ENCODE measurements around the gene RFXAP. TPM values are rescaled to one million over a fixed set of nuclear protein-coding genes. Genes with fewer than 3 reads are reported as not detected.

Gene RFXAP, protein sequence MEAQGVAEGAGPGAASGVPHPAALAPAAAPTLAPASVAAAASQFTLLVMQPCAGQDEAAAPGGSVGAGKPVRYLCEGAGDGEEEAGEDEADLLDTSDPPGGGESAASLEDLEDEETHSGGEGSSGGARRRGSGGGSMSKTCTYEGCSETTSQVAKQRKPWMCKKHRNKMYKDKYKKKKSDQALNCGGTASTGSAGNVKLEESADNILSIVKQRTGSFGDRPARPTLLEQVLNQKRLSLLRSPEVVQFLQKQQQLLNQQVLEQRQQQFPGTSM
- polyA plus RNA-seq (2013, experiment 1 of 2): 15.0 TPM
- polyA plus RNA-seq (2013, experiment 2 of 2): 14.3 TPM

GRCh38 chr13:36818804-36819738 is at the start of gene RFXAP:
RFXAP (plus strand) TSS chr13:36819222; CDS start chr13:36819358, 136 bp downstream.
- H2AK5ac ChIP-seq (ENCODE audit: low read depth, low read length): peak within 1 kb of the TSS; percentile 54
- peak within 1 kb of the TSS; percentile 96 for H3K18ac ChIP-seq (ENCODE audit: low read length)
- H3K4me1 ChIP-seq (ENCODE audit: control insufficient read depth in 2 of 2, insufficient read depth in 1 of 2, low read depth in 1 of 2, low read length in 2 of 2): peaks cover 0 to 2% of the 10 kb centered on the region in 2 donors
- H4K91ac ChIP-seq (ENCODE audit: low read depth, low read length, poor library complexity): no peak within 1 kb of the TSS
- no peak within 1 kb of the TSS for H2BK15ac ChIP-seq (ENCODE audit: low read length)
- peak within 1 kb of the TSS; percentile 60 for H2BK5ac ChIP-seq (ENCODE audit: low read length)
- peak within 1 kb of the TSS; percentile 89 for H3K9ac ChIP-seq (ENCODE audit: low read depth, low read length, poor library complexity)
- peak within 1 kb of the TSS; percentile 49 for H3K27ac ChIP-seq (replicated peaks; ENCODE audit: low read length)
- no CpG with 5 or more reads among the region's 78 CpGs for WGBS, 2 donors (ENCODE audit: extremely low coverage in 2 of 2, insufficient read length in 2 of 2, insufficient replicate concordance in 1 of 2)
- peak within 1 kb of the TSS; percentile 90 for H3K23ac ChIP-seq (ENCODE audit: low read depth, low read length, poor library complexity)
- H2BK120ac ChIP-seq (ENCODE audit: low read depth, low read length): no peak within 1 kb of the TSS
- H3K79me1 ChIP-seq (ENCODE audit: low read depth, low read length): peaks cover 2% of the 10 kb centered on the region
- H4K8ac ChIP-seq (ENCODE audit: low read depth, low read length): peak within 1 kb of the TSS; percentile 19
- peak within 1 kb of the TSS; percentile 98 for H2AFZ ChIP-seq (ENCODE audit: low read length)
- no peaks in the 10 kb centered on the region for H3K27me3 ChIP-seq (ENCODE audit: control insufficient read depth in 3 of 3, insufficient read depth in 3 of 3, low read depth in 1 of 3, low read length in 3 of 3)
- H3K4ac ChIP-seq (ENCODE audit: low read length): no peak within 1 kb of the TSS
- H3K9me3 ChIP-seq (replicated peaks in 1 of 2; ENCODE audit: control insufficient read depth in 2 of 2, insufficient read depth in 1 of 2, low read depth in 1 of 2, low read length in 2 of 2): no peaks in the 10 kb centered on the region
- peak within 1 kb of the TSS; percentile 75 to 93 for H3K4me3 ChIP-seq (ENCODE audit: low read length in 2 of 2)
- DNase-seq (ENCODE audit: low spot score): peak; percentile 90
- H3K4me2 ChIP-seq (ENCODE audit: insufficient read depth, low read length, poor library complexity, severe bottlenecking): peak within 1 kb of the TSS; percentile 92
- H3K36me3 ChIP-seq (replicated peaks in 1 of 2; ENCODE audit: control insufficient read depth in 2 of 2, insufficient read depth in 2 of 2, low read length in 2 of 2): peaks cover 0 to 9% of the 10 kb centered on the region in 2 donors
- peak within 1 kb of the TSS; percentile 91 for H3K14ac ChIP-seq (ENCODE audit: low read length)
- H2BK12ac ChIP-seq (ENCODE audit: low read length): no peak within 1 kb of the TSS

DNA sequence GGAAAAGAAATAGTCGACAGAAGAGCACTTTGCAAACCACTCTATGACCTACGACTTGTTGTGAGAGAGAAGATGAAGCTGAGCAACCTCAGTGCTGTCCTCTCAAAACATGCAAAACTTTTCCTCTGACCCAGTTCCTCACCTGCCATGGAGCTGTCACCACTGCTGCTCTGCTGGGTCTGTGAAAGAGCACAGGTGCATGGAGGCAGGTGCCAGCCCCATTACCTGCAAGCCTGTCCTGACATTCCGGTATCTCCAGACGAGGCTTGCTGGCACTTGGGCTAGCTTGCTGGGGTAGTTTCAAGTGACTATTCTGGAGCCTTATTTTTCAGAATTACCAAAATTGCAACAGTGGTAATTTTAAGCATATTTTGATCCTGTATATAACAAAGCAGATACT is 49.5 kb upstream of the RFXAP start:
- Histone ChIP-seq H3K79me1 (ENCODE audit: low read depth, low read length) (no peaks in the 10 kb centered on the region), H2AFZ (ENCODE audit: low read length) (no peak overlapping the region), H3K4ac (ENCODE audit: low read length) (no peak overlapping the region), H3K27ac (replicated peaks; ENCODE audit: low read length) (no peak overlapping the region), H3K18ac (ENCODE audit: low read length) (no peak overlapping the region), H2BK5ac (ENCODE audit: low read length) (no peak overlapping the region), H3K4me2 (ENCODE audit: insufficient read depth, low read length, poor library complexity, severe bottlenecking) (no peak overlapping the region), H2BK12ac (ENCODE audit: low read length) (no peak overlapping the region), H2AK5ac (ENCODE audit: low read depth, low read length) (no peak overlapping the region), H4K91ac (ENCODE audit: low read depth, low read length, poor library complexity) (no peak overlapping the region), H2BK15ac (ENCODE audit: low read length) (no peak overlapping the region), H4K8ac (ENCODE audit: low read depth, low read length) (no peak overlapping the region), H3K4me1 (ENCODE audit: control insufficient read depth in 2 of 2, insufficient read depth in 1 of 2, low read depth in 1 of 2, low read length in 2 of 2) (peaks cover 0 to 8% of the 10 kb centered on the region in 2 donors), H3K9me3 (replicated peaks in 1 of 2; ENCODE audit: control insufficient read depth in 2 of 2, insufficient read depth in 1 of 2, low read depth in 1 of 2, low read length in 2 of 2) (peaks cover 0 to 6% of the 10 kb centered on the region in 2 donors), H3K14ac (ENCODE audit: low read length) (no peak overlapping the region), H3K23ac (ENCODE audit: low read depth, low read length, poor library complexity) (no peak overlapping the region), H3K27me3 (ENCODE audit: control insufficient read depth in 3 of 3, insufficient read depth in 3 of 3, low read depth in 1 of 3, low read length in 3 of 3) (no peaks in the 10 kb centered on the region), H3K9ac (ENCODE audit: low read depth, low read length, poor library complexity) (no peak overlapping the region), H2BK120ac (ENCODE audit: low read depth, low read length) (no peak overlapping the region), H3K4me3 (ENCODE audit: low read length in 2 of 2) (no peak overlapping the region), H3K36me3 (replicated peaks in 1 of 2; ENCODE audit: control insufficient read depth in 2 of 2, insufficient read depth in 2 of 2, low read length in 2 of 2) (no peaks in the 10 kb centered on the region)
- WGBS, 2 donors (ENCODE audit: extremely low coverage in 2 of 2, insufficient read length in 2 of 2, insufficient replicate concordance in 1 of 2): no CpG with 5 or more reads among the region's 4 CpGs
- no peak for DNase-seq (ENCODE audit: low spot score)

DNA sequence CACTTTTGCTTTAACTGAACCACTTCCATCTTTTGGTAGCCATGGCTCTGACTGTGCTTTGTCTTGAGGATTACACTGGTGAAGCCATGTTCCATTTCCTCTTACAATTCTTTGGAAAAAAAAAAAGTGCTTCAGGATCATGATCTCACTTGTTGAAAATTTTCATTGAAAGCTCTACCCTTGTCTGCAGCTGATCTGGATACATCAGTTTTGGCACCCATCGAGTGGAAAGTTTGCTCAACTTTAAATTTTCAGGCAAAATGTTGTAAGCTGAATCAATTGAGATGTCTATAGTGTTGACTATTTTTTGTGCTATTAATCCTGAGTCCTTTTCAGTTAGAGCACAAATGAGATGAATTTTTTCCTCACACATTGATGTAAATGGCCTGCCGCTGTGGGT is 48.3 kb upstream of the RFXAP start:
- Histone ChIP-seq H2BK12ac (ENCODE audit: low read length) (no peak overlapping the region), H4K91ac (ENCODE audit: low read depth, low read length, poor library complexity) (no peak overlapping the region), H3K79me1 (ENCODE audit: low read depth, low read length) (no peaks in the 10 kb centered on the region), H2AFZ (ENCODE audit: low read length) (peak overlapping the region; percentile 60), H3K18ac (ENCODE audit: low read length) (no peak overlapping the region), H3K14ac (ENCODE audit: low read length) (no peak overlapping the region), H3K9ac (ENCODE audit: low read depth, low read length, poor library complexity) (no peak overlapping the region), H2BK120ac (ENCODE audit: low read depth, low read length) (no peak overlapping the region), H3K4ac (ENCODE audit: low read length) (no peak overlapping the region), H3K4me3 (ENCODE audit: low read length in 2 of 2) (no peak overlapping the region), H3K27ac (replicated peaks; ENCODE audit: low read length) (no peak overlapping the region), H2AK5ac (ENCODE audit: low read depth, low read length) (no peak overlapping the region), H4K8ac (ENCODE audit: low read depth, low read length) (no peak overlapping the region), H3K4me2 (ENCODE audit: insufficient read depth, low read length, poor library complexity, severe bottlenecking) (no peak overlapping the region), H3K4me1 (ENCODE audit: control insufficient read depth in 2 of 2, insufficient read depth in 1 of 2, low read depth in 1 of 2, low read length in 2 of 2) (peaks cover 2 to 10% of the 10 kb centered on the region in 2 donors), H2BK5ac (ENCODE audit: low read length) (no peak overlapping the region), H3K9me3 (replicated peaks in 1 of 2; ENCODE audit: control insufficient read depth in 2 of 2, insufficient read depth in 1 of 2, low read depth in 1 of 2, low read length in 2 of 2) (peaks cover 0 to 6% of the 10 kb centered on the region in 2 donors), H2BK15ac (ENCODE audit: low read length) (no peak overlapping the region), H3K36me3 (replicated peaks in 1 of 2; ENCODE audit: control insufficient read depth in 2 of 2, insufficient read depth in 2 of 2, low read length in 2 of 2) (no peaks in the 10 kb centered on the region), H3K23ac (ENCODE audit: low read depth, low read length, poor library complexity) (no peak overlapping the region), H3K27me3 (ENCODE audit: control insufficient read depth in 3 of 3, insufficient read depth in 3 of 3, low read depth in 1 of 3, low read length in 3 of 3) (no peaks in the 10 kb centered on the region)
- WGBS, 2 donors (ENCODE audit: extremely low coverage in 2 of 2, insufficient read length in 2 of 2, insufficient replicate concordance in 1 of 2): no CpG with 5 or more reads among the region's 2 CpGs
- DNase-seq (ENCODE audit: low spot score): no peak

DNA sequence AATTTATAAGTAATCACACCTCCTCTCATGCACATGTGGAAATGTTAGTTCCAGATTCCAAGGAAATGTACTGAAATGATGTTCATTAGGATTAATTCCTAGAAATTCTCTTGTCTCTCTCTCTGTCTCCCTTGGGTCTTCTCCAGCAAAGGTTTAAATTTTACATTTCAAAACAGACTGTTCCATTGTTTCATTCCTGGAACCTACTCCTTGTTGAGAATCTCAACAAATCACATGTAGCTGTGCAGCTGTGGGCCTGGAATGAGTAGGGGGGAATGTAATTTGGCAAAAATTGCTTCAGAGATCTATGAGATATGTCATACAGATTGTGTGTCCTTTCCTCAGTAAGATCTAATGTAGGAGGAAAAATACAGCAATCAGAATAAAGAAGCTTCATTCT is 46.2 kb upstream of the RFXAP start:
- no peak overlapping the region for H3K23ac ChIP-seq (ENCODE audit: low read depth, low read length, poor library complexity)

More for the DNA sequence above, 46.2 kb upstream of the RFXAP start:
- Histone ChIP-seq H3K4me1 (ENCODE audit: control insufficient read depth in 2 of 2, insufficient read depth in 1 of 2, low read depth in 1 of 2, low read length in 2 of 2) (peaks cover 5 to 12% of the 10 kb centered on the region in 2 donors), H3K36me3 (replicated peaks in 1 of 2; ENCODE audit: control insufficient read depth in 2 of 2, insufficient read depth in 2 of 2, low read length in 2 of 2) (no peaks in the 10 kb centered on the region), H3K9ac (ENCODE audit: low read depth, low read length, poor library complexity) (no peak overlapping the region), H2BK120ac (ENCODE audit: low read depth, low read length) (no peak overlapping the region), H3K27ac (replicated peaks; ENCODE audit: low read length) (no peak overlapping the region), H2BK15ac (ENCODE audit: low read length) (no peak overlapping the region), H3K9me3 (replicated peaks in 1 of 2; ENCODE audit: control insufficient read depth in 2 of 2, insufficient read depth in 1 of 2, low read depth in 1 of 2, low read length in 2 of 2) (no peaks in the 10 kb centered on the region), H3K27me3 (ENCODE audit: control insufficient read depth in 3 of 3, insufficient read depth in 3 of 3, low read depth in 1 of 3, low read length in 3 of 3) (no peaks in the 10 kb centered on the region), H2BK5ac (ENCODE audit: low read length) (no peak overlapping the region), H3K4ac (ENCODE audit: low read length) (no peak overlapping the region), H3K18ac (ENCODE audit: low read length) (no peak overlapping the region), H3K4me3 (ENCODE audit: low read length in 2 of 2) (no peak overlapping the region), H4K8ac (ENCODE audit: low read depth, low read length) (no peak overlapping the region), H2AK5ac (ENCODE audit: low read depth, low read length) (no peak overlapping the region), H3K14ac (ENCODE audit: low read length) (no peak overlapping the region), H4K91ac (ENCODE audit: low read depth, low read length, poor library complexity) (no peak overlapping the region), H2AFZ (ENCODE audit: low read length) (peak overlapping the region; percentile 32), H2BK12ac (ENCODE audit: low read length) (no peak overlapping the region), H3K4me2 (ENCODE audit: insufficient read depth, low read length, poor library complexity, severe bottlenecking) (no peak overlapping the region), H3K79me1 (ENCODE audit: low read depth, low read length) (no peaks in the 10 kb centered on the region)
- DNase-seq (ENCODE audit: low spot score): no peak
